HepG2 (cell line): ENCODE data around the gene ADARB2.

Source experiments
- EP300 ChIP-seq, 3 experiments: sonication (generic) in 1 of 3; formaldehyde crosslinking in 1 of 3; IDR thresholded peaks; 2 replicates each; pipeline versions ENCODE4 v1.5.1 to v1.6.1; 2011 to 2020; ENCODE audit warnings: low read depth in 2 of 3, low read length in 2 of 3, borderline replicate concordance in 1 of 3, improper control_type of control experiment in 1 of 3, mild to moderate bottlenecking in 1 of 3, missing genetic modification reagents in 1 of 3, moderate library complexity in 1 of 3
- FIP1L1 ChIP-seq: fragments of 200-400 bp; formaldehyde crosslinking; IDR thresholded peaks from 2 replicates; pipeline ENCODE4 v1.6.1; 2018; ENCODE audit warnings: low read depth, mild to moderate bottlenecking, low read length, moderate library complexity, borderline replicate concordance; ENCODE audit not compliant: insufficient read depth
- SKIL ChIP-seq: sonication (generic); formaldehyde crosslinking; IDR thresholded peaks from 2 replicates; pipeline ENCODE4 v1.8.0; 2022; ENCODE audit warnings: missing genetic modification reagents, mild to moderate bottlenecking, moderate library complexity, borderline replicate concordance
- SMAD3 ChIP-seq: sonication (generic); formaldehyde crosslinking; IDR thresholded peaks from 2 replicates; pipeline ENCODE4 v1.4.0; 2020; ENCODE audit warnings: missing genetic modification reagents
- SSRP1 ChIP-seq: IDR thresholded peaks from 2 replicates; pipeline ENCODE4 v1.6.1; 2016; ENCODE audit warnings: control low read depth
- ZNF331 ChIP-seq: sonication (generic); formaldehyde crosslinking; IDR thresholded peaks from 2 replicates; pipeline ENCODE4 v1.4.0; 2020; ENCODE audit warnings: missing genetic modification reagents

GRCh38 chr10:1392127-1392526 is 345.2 kb downstream of the ADARB2 start:
- no peak for TF ChIP-seq SSRP1 (CRISPR knock-in tag)
- TF ChIP-seq FIP1L1: no peak
- no peak for TF ChIP-seq EP300 (IDR thresholded peaks at IDR 0.05; ENCODE audit: low read depth in 2 of 2, low read length in 2 of 2)
- TF ChIP-seq EP300 (CRISPR knock-in tag; IDR thresholded peaks at IDR 0.05; ENCODE audit: borderline replicate concordance): no peak
- TF ChIP-seq SMAD3 (CRISPR knock-in tag): no peak
- no peak for TF ChIP-seq SKIL (CRISPR knock-in tag)
- no peak for TF ChIP-seq ZNF331 (CRISPR knock-in tag)
